Stimulated activated CD4-positive, alpha-beta T cell treated with anti-CD3 and anti-CD28 coated beads, Interleukin-15, amount 100 ng/mL, for 48 hours (primary cell): Measurements from ENCODE around the gene RAB30.

ENCODE experiments used
- DNase-seq, 2 donors: peaks; one replicate each; pipeline ENCODE4 v3.0.0-alpha.2; 2020; ENCODE audit warnings: low read depth in 2 of 2

Gene RAB30

DNA sequence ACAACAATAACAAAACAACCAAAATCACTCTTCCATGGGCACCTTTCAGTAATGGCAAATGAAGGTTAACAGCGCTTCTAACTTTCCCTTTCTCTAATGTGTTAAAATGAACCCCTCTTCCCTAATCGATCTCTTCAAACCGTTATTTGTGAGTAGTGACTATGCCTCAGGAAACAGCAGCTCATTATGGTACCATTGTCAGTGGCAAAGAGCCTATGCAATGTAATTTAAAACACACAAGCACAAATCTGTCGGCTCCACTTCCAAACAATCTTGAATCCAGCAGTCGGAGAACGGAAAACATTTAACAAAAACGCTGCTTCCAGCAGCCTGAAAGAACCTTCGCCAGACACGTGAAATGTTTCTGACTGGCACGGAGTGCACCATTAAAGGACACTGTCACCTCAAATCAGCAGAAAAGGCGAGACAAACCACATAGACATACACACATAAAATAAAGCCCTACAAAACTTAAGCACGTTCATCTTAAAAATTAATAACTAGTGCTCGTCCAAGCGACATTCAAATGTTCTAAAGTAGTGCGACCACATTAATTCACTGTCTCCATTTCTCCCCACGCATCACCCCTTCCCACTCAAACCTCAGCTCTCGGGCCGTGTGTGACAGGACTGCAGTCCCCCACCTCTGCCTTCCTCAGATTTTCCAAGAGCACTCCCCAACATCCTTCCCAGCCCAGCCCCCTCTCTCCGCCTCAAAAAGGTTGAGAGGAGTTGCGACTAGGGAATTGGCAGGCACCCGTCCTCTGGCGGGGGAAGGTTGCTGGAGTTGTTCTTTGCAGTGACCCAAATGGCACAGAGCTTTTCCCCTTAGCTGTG lies 748 bp downstream of the RAB30 start:
- no peak for DNase-seq

DNA sequence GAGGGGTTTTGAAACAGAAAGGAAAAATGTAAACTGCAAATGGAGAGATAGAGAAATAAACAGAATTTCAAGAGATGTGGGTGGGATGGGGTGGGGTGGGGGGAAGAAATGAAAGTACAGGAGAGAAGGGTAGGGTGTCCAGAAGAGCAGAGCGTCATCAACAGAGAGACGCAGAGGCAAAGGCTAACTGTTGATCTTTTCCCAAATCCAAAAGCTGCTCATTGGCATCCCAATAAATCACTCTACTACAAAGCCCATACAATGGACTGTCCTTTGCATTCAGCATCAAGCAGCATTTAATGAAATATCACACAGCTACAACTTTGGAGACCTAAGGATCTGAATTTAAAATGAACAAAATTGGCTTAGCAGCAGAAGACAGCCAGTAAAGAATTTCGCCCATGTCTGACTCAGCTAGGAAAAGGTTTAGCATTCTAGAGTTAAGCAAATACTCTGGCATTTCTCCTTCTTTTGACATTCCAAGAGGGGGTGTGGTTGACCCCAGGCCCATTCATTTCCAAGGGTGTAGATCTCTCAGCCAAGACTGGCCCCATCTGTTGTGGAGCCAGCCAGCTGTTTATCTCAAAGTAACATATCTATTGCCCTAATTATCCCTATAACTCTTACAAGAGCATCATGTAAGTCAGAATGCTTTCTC lies 1.5 kb downstream of the RAB30 start:
- no peak for DNase-seq

GRCh38 chr11:83069441-83070043 lies 2.2 kb downstream of the RAB30 start:
- DNase-seq = no peak

DNA sequence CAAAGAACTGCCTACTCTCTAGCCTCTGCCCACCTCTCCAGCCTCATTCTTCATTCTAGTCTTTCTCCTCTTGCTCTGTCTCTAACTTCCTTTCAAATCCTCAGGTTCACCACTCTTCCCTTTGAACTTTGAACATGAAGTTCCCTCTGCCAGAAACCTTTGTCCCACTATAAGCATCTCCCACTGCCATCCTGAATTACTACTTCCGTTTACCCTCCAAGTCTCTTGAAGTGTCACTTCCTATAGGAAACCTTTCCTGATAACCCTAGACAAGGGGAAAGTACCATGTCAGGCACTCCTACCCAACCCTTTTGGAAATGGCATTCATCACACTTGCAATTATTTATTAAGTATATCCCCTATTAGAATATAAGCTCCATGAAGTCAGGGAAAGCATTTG lies 3.1 kb downstream of the RAB30 start:
- no peak for DNase-seq

GRCh38 chr11:83064011-83064410 lies 7.7 kb downstream of the RAB30 start:
- DNase-seq = no peak

DNA sequence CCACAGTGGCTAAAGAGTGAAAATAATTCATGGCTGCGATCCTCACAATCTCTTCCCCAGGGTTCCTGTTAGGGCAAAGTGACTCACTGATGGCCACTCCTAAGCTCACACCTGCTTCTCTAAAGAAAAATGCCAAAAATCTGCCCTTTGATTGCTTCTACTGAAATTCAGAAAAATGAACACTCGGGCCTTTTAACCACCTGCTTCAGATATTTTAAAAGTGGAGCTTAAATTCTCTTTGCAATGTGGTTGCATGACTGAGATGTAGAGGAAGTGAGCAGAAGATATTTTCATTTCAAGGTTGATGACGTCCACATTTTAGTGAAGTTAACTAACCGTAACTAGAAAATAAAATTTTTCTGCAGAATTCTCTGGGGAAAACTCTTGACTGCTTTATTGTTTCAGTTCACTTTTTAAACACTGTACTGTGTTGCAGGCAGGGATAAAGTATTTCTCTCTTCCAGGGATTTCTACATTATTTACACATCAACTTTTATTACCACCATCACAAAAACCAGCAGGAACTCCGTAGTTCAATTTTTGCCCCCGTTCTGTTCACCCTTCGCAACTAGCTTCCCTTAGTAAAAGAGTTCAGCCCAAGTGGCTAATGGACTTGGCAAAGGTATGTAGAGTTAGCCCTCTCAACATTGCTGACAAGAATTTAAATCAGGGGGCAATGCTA lies 8.5 kb downstream of the RAB30 start:
- DNase-seq = no peak

- no peak for DNase-seq
Measured at GRCh38 chr11:83061883-83062282, 9.8 kb downstream of the RAB30 start.

DNA sequence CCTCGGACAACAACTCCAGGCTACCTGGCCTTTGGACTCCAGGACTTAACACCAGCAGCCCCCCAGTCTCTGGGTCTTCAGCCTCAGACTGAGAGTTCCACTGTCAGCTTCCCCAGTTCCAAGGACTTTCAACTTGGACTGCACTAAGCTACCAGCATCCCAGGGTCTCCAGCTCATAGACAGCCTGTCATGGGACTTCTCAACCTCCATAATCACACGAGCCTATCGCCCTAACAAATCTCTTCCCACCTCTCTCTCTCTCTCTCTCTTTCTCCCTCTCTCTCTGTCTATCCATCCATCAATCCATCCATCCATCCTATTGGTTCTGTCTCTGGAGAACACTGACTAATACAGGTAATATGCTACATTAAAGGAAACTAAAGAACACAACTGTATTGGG lies 10.7 kb downstream of the RAB30 start:
- DNase-seq = no peak

DNA sequence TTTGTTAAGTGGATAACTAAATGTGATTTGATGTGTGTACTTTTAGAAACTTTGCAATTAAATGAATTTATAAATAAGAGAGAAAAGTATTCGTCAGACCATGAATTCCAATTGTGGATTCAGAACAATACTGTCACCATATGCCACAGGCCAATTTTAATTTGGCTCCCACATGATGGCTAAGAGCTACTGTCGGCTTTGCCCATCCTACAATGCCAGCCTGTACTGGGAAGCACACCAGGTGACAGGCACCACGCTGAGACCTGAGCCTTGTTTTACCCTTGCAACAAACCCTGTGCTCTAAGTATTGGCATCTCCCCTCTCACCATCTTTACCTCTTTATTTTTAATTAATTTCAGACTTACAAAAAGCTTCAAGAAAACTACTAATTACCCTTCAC lies 14.0 kb downstream of the RAB30 start:
- no peak for DNase-seq

DNA sequence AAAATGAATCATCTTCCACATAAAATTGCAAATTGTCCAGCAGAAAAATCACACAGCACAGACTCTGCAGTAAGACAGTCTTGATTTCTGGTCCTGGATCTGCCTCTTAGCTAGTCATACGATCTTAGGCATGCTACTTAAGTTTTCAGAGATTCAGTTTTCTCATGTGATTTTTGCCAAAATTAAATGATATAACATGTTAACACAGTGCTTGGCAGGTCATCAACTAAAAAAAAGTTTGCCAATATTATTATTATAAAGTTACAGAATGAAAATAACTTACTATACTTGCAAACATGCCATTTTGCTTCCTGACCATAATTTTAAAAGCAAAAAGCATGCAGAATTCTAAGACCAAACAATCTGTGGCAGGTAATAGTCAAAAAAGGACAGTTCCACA lies 15.1 kb downstream of the RAB30 start:
- DNase-seq = no peak

DNA sequence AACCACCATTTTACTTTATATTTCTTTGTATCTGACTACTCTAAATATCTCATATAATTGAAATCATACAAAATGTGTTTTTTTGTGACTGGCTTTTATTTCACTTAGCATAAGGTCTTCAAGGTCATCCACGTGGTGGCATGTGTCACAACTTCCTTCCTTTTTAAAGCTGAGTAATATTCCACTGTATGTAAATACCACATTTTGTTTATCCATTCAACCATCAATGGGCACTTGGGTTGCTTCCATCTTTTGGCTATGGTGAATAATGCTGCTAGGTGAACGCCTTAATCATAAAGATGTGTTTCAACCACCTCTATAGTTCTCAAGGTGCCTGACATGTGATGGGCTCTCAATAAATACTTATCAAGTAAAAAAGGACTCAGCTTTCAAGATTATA lies 15.5 kb downstream of the RAB30 start:
- no peak for DNase-seq

GRCh38 chr11:83054904-83055380 lies 16.8 kb downstream of the RAB30 start:
- no peak for DNase-seq

GRCh38 chr11:83054001-83054400 lies 17.7 kb downstream of the RAB30 start:
- no peak for DNase-seq

DNA sequence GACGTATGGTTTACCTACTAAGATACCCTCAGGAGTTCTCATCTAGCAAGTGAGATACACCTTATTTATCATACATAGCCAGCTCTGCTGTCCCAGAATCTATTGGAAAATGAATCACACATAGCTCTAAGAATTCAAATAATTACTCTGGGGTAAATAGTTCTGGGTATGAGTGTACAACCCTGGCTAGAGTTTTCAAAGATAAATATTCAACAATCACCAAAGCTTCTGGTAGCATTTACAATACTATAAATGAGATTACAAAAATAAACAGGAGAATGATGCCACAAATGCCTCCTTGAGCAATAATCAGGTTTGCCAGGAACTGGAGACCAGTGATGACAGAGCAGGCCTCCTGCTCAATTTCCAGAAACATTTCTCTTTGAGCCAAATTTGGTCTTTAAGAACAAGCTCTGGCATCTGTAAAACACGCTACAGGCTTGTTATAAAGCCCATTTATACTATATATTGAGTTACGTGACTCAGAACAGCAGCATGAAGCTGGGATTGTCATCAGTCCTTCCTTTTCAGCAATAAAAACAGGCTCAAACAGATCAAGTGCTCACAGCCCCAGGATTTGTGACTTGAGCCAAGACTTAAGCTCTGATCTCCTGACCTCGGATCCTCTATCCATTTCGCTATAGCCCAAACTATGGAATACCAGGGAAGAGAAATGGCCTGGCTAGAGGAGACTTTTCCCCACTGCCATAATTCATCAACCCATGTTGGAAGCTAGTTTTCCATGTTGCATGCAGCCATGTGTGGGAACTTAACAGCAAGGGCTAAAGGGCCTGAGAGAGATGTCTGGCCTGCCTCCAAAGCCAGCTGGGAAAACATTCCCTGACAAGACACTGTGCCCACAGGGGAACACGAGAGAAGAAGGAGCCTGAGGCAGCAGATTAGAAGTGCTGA lies 19.7 kb downstream of the RAB30 start:
- no peak for DNase-seq

- no peak for DNase-seq
Measured at GRCh38 chr11:83047515-83048225, 24.0 kb downstream of the RAB30 start.

DNA sequence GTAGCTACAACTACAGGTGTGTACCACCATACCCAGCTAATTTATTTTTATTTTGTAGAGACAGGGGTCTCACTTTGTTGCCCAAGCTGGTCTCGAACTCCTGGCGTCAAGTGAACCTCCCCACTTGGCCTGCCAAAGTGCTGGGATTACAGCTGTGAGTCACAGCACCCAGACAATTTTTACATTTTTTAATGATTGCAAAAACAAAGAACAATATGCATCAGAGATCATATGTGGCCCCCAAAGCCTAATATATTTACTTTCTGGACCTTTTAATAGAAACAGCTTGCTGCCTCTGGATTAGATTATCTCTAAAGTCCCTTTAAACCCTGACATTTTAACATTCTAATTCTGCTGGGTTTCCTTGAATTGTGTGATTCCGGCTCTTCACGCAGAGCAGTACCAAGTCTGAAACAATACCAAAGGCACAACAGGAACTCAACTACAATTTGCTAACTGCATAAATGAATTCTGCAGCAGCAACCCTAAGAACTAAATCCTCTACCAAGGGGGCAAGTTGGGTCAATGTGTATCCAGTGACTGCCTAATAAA lies 25.0 kb downstream of the RAB30 start:
- no peak for DNase-seq

GRCh38 chr11:83044958-83045712 lies 26.6 kb downstream of the RAB30 start:
- DNase-seq = no peak

DNA sequence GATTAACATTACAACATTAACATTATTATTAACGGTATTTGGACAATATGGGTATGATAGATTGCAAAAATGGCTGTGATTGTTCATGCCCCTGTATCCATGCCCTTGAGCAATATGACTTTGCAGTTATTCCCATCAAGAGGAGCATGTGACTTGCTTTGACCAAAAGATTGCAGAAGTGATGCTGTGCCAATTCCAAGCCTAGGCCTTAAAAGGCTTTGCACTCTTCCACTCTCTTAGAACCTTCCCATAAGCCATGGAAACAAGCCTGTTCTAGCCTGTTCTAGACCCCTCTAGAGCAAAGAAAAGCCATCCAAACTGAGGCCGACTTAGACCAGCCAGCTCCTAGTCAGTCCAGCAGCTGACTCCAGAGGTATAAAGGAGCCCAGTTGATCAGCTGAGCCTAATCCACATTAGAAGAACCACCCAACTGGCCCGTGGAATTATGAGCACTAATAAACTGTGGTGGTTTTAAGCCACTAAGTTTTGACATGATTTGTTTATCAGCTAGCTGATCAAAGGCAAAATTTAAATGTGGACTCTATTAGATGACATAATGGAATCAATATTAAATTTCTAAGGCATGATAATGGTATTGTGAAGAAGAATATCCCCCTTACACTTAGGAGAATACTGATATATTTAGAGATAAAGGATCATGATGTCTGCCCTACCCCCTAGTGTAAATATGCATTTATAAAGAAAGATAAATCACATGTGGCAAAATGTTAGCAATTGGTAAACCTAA lies 28.6 kb downstream of the RAB30 start:
- no peak for DNase-seq

GRCh38 chr11:83041126-83041525 lies 30.6 kb downstream of the RAB30 start:
- DNase-seq = no peak
